SK-N-SH (cell line): ENCODE results near the gene INSRR. TPM values are rescaled to one million over a fixed set of nuclear protein-coding genes. Genes with fewer than 3 reads are reported as not detected.

ENCODE experiments used
- CTCF ChIA-PET: fragments of 300-600, 350-600 bp; formaldehyde crosslinking; extraction: SDS; loops from one replicate; lab custom pipeline; 2021; lab: Yijun Ruan, JAX
- POLR2A ChIA-PET: fragments of 350-600 bp; sonication (Branson Sonifier 250); formaldehyde crosslinking; extraction: SDS; loops from one replicate; lab custom pipeline; 2020; ENCODE audit warnings: antibody characterized with exemption, inconsistent platforms; lab: Yijun Ruan, JAX
- DNase-seq: peaks from one replicate; pipeline ENCODE4 v3.0.0; 2012
- H2AFZ ChIP-seq: fragments of 200-600 bp; sonication (generic); 2 replicates; pipeline ENCODE4 v1.8.1; 2016; ENCODE audit warnings: antibody characterized with exemption, mild to moderate bottlenecking, low read depth
- H3F3A ChIP-seq: fragments of 200-600 bp; sonication (generic); replicated peaks from 2 replicates; pipeline ENCODE3; 2016; ENCODE audit warnings: antibody characterized with exemption, mild to moderate bottlenecking; ENCODE audit not compliant: insufficient read depth
- H3K27ac ChIP-seq, 2 experiments: fragments of 200-500 bp in 1 of 2; fragments of 200-600 bp in 1 of 2; sonication (Bioruptor generic) in 1 of 2; sonication (generic), shearing (Covaris generic) in 1 of 2; 2 replicates each; pipeline versions ENCODE4 v1.5.1 to v1.6.1; 2014 to 2016; ENCODE audit warnings: low read depth in 2 of 2, inconsistent platforms in 1 of 2, low read length in 1 of 2, mild to moderate bottlenecking in 1 of 2, mixed read lengths in 1 of 2
- H3K27me3 ChIP-seq: fragments of 200-600 bp; sonication (generic), shearing (Covaris generic); 2 replicates; pipeline ENCODE4 v1.6.1; 2016; ENCODE audit warnings: mixed run types; ENCODE audit not compliant: insufficient read depth
- H3K36me3 ChIP-seq, 2 experiments: fragments of 200-500 bp in 1 of 2; fragments of 200-600 bp in 1 of 2; sonication (Bioruptor generic) in 1 of 2; sonication (generic) in 1 of 2; replicated peaks in 1 of 2; 2 replicates each; pipeline versions ENCODE3 to v1.5.1; 2014 to 2016; ENCODE audit warnings: low read length in 1 of 2, mild to moderate bottlenecking in 1 of 2; ENCODE audit not compliant: insufficient read depth in 2 of 2, control insufficient read depth in 1 of 2
- H3K4me1 ChIP-seq, 2 experiments: fragments of 200-500 bp in 1 of 2; fragments of 200-600 bp in 1 of 2; sonication (Bioruptor generic) in 1 of 2; sonication (generic), shearing (Covaris generic) in 1 of 2; 2 replicates each; pipeline versions ENCODE4 v1.5.1 to v1.6.1; 2014 to 2016; ENCODE audit warnings: low read depth in 1 of 2, low read length in 1 of 2, mixed run types in 1 of 2; ENCODE audit not compliant: insufficient read depth in 2 of 2, control insufficient read depth in 1 of 2
- H3K4me2 ChIP-seq: fragments of 200-600 bp; sonication (generic), shearing (Covaris generic); 2 replicates; pipeline ENCODE4 v1.6.1; 2017; ENCODE audit warnings: mixed run types
- H3K4me3 ChIP-seq, 2 experiments: fragments of 200-500 bp in 1 of 2; fragments of 200-600 bp in 1 of 2; sonication (Bioruptor generic) in 1 of 2; sonication (generic), shearing (Covaris generic) in 1 of 2; 2 replicates each; pipeline versions ENCODE4 v1.5.1 to v1.8.1; 2014 to 2016; ENCODE audit warnings: low read depth in 2 of 2, inconsistent platforms in 1 of 2, low read length in 1 of 2, mild to moderate bottlenecking in 1 of 2, mixed read lengths in 1 of 2, moderate library complexity in 1 of 2
- H3K79me2 ChIP-seq: fragments of 200-600 bp; sonication (generic); 2 replicates; pipeline ENCODE4 v1.8.1; 2017; ENCODE audit warnings: mild to moderate bottlenecking; ENCODE audit not compliant: insufficient read depth
- H3K9ac ChIP-seq: fragments of 200-600 bp; sonication (generic); 2 replicates; pipeline ENCODE4 v1.6.1; 2017; ENCODE audit warnings: mixed run types
- H3K9me2 ChIP-seq: fragments of 200-600 bp; sonication (generic); 2 replicates; pipeline ENCODE4 v1.6.1; 2017; ENCODE audit warnings: mixed run types
- H3K9me3 ChIP-seq: fragments of 200-600 bp; sonication (generic); 2 replicates; pipeline ENCODE4 v1.6.1; 2017; ENCODE audit warnings: mixed run types, mild to moderate bottlenecking, moderate library complexity
- H4K20me1 ChIP-seq: fragments of 200-600 bp; sonication (generic); 2 replicates; pipeline ENCODE4 v1.6.1; 2017; ENCODE audit warnings: mild to moderate bottlenecking, mixed run types; ENCODE audit not compliant: insufficient read depth
- CHD2 ChIP-seq: fragments of 150-350 bp; IDR thresholded peaks from 2 replicates; pipeline ENCODE4 v1.6.1; 2018; ENCODE audit warnings: low read length; ENCODE audit not compliant: partially characterized antibody
- CTCF ChIP-seq: fragments of 200-600 bp; sonication (generic); IDR thresholded peaks from 2 replicates; pipeline ENCODE4 v1.6.1; 2017; ENCODE audit warnings: antibody characterized with exemption, mild to moderate bottlenecking, moderate library complexity
- ELF1 ChIP-seq: IDR thresholded peaks from 2 replicates; pipeline ENCODE4 v1.4.0; 2012
- EP300 ChIP-seq, 2 experiments: IDR thresholded peaks; 2 replicates each; pipeline versions ENCODE4 v1.4.0 to v1.6.1; 2012; ENCODE audit warnings: borderline replicate concordance in 1 of 2, low read depth in 1 of 2, low read length in 1 of 2
- FOSL2 ChIP-seq: IDR thresholded peaks from 2 replicates; pipeline ENCODE4 v1.4.0; 2012; ENCODE audit warnings: low read depth, mild to moderate bottlenecking, moderate library complexity, borderline replicate concordance
- JUND ChIP-seq: IDR thresholded peaks from 2 replicates; pipeline ENCODE4 v1.4.0; 2012
- MEF2A ChIP-seq: IDR thresholded peaks from 2 replicates; pipeline ENCODE4 v1.4.0; 2012; ENCODE audit warnings: low read depth, borderline replicate concordance
- NFIC ChIP-seq: IDR thresholded peaks from 2 replicates; pipeline ENCODE4 v1.4.0; 2012; ENCODE audit warnings: borderline replicate concordance
- NRF1 ChIP-seq: IDR thresholded peaks from 2 replicates; pipeline ENCODE4 v1.6.1; 2012; ENCODE audit warnings: low read depth, mild to moderate bottlenecking, low read length
- RCOR1 ChIP-seq: fragments of 150-350 bp; IDR thresholded peaks from 2 replicates; pipeline ENCODE4 v1.6.1; 2017; ENCODE audit warnings: antibody characterized with exemption, low read length
- REST ChIP-seq: IDR thresholded peaks from 2 replicates; pipeline ENCODE4 v1.6.1; 2012; ENCODE audit warnings: mild to moderate bottlenecking, low read depth, low read length, moderate library complexity
- SMC3 ChIP-seq: IDR thresholded peaks from 2 replicates; pipeline ENCODE4 v1.6.1; 2012; ENCODE audit warnings: low read depth, low read length, improper control_type of control experiment
- TAF1 ChIP-seq: IDR thresholded peaks from 2 replicates; pipeline ENCODE4 v1.6.1; 2012; ENCODE audit warnings: low read depth, mild to moderate bottlenecking, low read length, moderate library complexity, borderline replicate concordance
- TCF12 ChIP-seq: IDR thresholded peaks from 2 replicates; pipeline ENCODE4 v1.4.0; 2012
- USF1 ChIP-seq: IDR thresholded peaks from 2 replicates; pipeline ENCODE4 v1.4.0; 2012; ENCODE audit warnings: low read depth, borderline replicate concordance
- USF2 ChIP-seq: fragments of 150-350 bp; IDR thresholded peaks from 2 replicates; pipeline ENCODE4 v1.6.1; 2017; ENCODE audit warnings: antibody characterized with exemption, low read length, low read depth, borderline replicate concordance
- ZBTB33 ChIP-seq: IDR thresholded peaks from 2 replicates; pipeline ENCODE4 v1.4.0; 2012; ENCODE audit warnings: low read depth, borderline replicate concordance
- WGBS: methylation state at CpG from one replicate; pipeline ENCODE4 v1.1.6; 2017; ENCODE audit warnings: low lambda C conversion rate; 5-methylcytosine and 5-hydroxymethylcytosine counted together
- polyA plus RNA-seq, 3 experiments: library from polyadenylated mRNA; depleted of rRNA; stranded (reverse); fragments of >200 nt; gene quantifications; 2 replicates each; pipeline ENCODE4 v1.2.3, GENCODE V29; 2012

INSRR gene
- polyA plus RNA-seq, 1 of the 3 experiments (the other 2 are of a cell fraction): 0.20 TPM

- H3K9me3 ChIP-seq: no peaks in the 10 kb centered on the region
- H3K9ac ChIP-seq: no peak overlapping the region
- no peak overlapping the region for H3K4me2 ChIP-seq
- peaks cover 0 to 60% of the 10 kb centered on the region in 2 experiments; a peak in 2 of 4 replicates for H3K4me1 ChIP-seq
- WGBS: 66% methylated on average over 3 of the region's 3 CpGs
- no peak for TF ChIP-seq TCF12
- no peak for TF ChIP-seq MEF2A
- no peak for TF ChIP-seq JUND
- TF ChIP-seq FOSL2: no peak
- TF ChIP-seq ZBTB33: no peak
- no peak for TF ChIP-seq NRF1
- no peak for TF ChIP-seq CTCF
- TF ChIP-seq USF1: no peak
- no peak for TF ChIP-seq RCOR1
- no peak for TF ChIP-seq REST
- TF ChIP-seq EP300 (IDR thresholded peaks at IDR 0.05; ENCODE audit: borderline replicate concordance in 1 of 2, low read depth in 1 of 2, low read length in 1 of 2): no peak
- no peak for TF ChIP-seq SMC3
- TF ChIP-seq USF2: no peak
- no peak for TF ChIP-seq TAF1
- TF ChIP-seq ELF1: no peak
- TF ChIP-seq CHD2: no peak
- TF ChIP-seq NFIC: no peak
- H4K20me1 ChIP-seq: no peaks in the 10 kb centered on the region
- no peak overlapping the region for H3K27ac ChIP-seq
- no peaks in the 10 kb centered on the region for H3K79me2 ChIP-seq
- peaks cover 9% of the 10 kb centered on the region; the same call in 1 of the 2 replicates for H3K27me3 ChIP-seq
- no peak overlapping the region for H2AFZ ChIP-seq
- H3K4me3 ChIP-seq: no peak overlapping the region
- H3K9me2 ChIP-seq: no peaks in the 10 kb centered on the region
- POLR2A ChIA-PET: interaction anchor here (0.9 to 1.5 kb wide), 3 partner anchors 18 to 33 kb away, joined by 3 to 4 read pairs (median 3); no protein-coding TSS in a partner anchor
- no peaks in the 10 kb centered on the region for H3F3A ChIP-seq
- DNase-seq: no peak
- no peaks in the 10 kb centered on the region for H3K36me3 ChIP-seq
- CTCF ChIA-PET: interaction anchor here (0.6 to 12.8 kb wide), 11 partner anchors 8 to 233 kb away, joined by 3 to 476 read pairs (median 4); partner anchors contain the start of genes GPATCH4, INSRR, NTRK1 and PEAR1
Measured at GRCh38 chr1:156834322-156834721, 24.6 kb downstream of the INSRR start.
